GM12874 (cell line): Measurements from ENCODE around the gene AMIGO3.

Experiments
- TF ChIP-seq, protein P1 (sequence below): IDR thresholded peaks from 2 replicates; pipeline ENCODE4 v1.5.1; 2011; ENCODE audit warnings: low read depth, mild to moderate bottlenecking, control low read depth, low read length, moderate library complexity; ENCODE audit not compliant: insufficient read depth

Gene AMIGO3

DNA sequence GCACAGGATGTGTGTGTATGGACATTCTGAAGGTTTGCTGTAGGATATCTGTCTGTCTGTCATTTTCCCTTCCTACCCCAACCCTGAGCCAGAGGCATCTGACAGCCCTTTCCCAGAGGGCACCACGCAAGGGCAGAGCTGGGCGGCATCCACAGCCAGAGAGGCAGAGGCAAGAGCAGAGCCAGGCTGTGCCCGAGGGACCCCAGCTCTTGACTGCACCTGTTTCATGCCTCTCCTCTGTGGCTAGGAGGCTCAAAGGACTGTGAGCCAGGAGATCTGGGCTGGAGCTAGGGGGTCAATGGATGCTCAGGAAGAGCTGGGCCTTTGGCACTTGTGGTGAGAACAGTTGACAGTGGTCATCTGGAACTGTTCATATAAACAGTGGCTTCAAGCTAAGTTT lies 50.1 kb downstream of the AMIGO3 start:
- TF ChIP-seq, protein P1, sequence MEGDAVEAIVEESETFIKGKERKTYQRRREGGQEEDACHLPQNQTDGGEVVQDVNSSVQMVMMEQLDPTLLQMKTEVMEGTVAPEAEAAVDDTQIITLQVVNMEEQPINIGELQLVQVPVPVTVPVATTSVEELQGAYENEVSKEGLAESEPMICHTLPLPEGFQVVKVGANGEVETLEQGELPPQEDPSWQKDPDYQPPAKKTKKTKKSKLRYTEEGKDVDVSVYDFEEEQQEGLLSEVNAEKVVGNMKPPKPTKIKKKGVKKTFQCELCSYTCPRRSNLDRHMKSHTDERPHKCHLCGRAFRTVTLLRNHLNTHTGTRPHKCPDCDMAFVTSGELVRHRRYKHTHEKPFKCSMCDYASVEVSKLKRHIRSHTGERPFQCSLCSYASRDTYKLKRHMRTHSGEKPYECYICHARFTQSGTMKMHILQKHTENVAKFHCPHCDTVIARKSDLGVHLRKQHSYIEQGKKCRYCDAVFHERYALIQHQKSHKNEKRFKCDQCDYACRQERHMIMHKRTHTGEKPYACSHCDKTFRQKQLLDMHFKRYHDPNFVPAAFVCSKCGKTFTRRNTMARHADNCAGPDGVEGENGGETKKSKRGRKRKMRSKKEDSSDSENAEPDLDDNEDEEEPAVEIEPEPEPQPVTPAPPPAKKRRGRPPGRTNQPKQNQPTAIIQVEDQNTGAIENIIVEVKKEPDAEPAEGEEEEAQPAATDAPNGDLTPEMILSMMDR: no peak

DNA sequence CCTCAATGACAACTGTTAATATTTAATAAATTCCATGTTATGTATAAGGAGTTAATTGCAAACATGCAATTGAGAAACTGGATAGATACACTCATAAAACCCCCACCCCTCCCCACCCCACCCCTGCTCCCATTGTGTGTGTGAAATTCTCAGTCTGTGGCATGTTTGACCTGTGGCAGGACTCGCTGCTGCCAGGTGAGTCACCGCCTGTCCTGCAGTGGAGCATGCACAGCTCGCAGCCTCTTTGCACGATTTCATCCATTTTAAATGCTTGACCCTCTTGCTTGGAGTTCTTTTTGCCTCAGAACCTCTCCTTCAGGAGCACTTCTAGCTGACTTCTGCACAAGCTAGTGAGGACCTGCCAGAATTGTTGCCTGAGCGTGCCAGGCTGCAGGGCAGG lies 50.6 kb downstream of the AMIGO3 start:
- TF ChIP-seq, protein P1: no peak

DNA sequence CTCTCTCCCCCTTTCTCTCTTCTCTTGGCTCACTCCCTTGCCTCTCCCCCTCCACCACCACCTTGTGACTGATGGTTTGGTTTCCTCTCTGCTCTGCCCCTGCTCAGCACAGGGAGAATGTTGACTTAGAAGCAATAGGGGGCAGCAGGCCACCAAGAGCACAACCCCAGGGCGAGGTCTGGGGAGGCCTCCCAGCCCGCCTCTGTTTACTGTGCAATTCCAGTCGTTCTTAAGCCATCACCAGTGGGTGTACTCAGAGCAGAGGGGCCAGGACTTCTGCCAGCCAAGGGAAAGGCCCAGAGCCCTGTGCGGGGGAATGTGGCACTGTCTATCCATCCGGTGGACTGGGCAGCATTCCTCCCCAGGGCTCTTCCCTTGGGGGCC lies 51.1 kb downstream of the AMIGO3 start:
- TF ChIP-seq, protein P1: no peak

DNA sequence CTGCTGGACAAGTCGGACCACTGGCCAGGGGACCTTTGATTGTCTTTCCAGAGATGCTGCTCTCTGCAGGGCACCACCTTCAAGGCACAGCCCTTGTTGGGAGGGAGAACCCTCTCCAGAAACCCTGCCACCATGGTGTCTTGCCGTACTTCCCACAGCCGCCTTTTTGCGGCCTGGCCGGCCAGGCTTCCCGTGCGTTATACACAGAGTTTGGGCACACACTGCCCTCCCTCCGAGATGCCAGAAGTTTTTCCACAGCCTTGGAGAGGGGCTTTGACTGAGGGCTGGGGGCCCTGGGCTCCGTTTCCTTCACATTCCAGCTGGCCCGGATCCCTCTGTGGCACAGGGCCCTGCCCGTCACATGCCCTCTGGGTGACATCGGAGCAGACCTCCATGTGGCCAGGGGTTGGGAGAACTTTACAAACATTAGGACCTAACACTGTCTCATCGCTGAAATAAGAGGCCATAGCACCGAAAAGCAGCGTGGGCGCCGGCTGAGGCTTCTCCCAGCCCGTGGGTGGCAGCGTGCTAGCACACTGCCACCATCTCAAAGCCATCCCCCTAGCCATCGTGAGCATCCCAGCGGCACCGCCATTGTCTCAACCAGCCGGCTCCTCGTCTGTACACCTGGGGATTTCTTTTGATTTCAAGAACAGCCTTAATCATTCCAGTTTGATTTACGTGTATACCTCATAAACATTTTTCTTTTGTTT lies 51.6 kb downstream of the AMIGO3 start:
- TF ChIP-seq, protein P1: no peak
